ENCODE results near the gene SELENOO. TPM values are rescaled to one million over a fixed set of nuclear protein-coding genes. Genes with fewer than 3 reads are reported as not detected.

Gene SELENOO
- polyA plus RNA-seq, 1 of the 3 experiments (the other 2 are of a cell fraction): 26.7 TPM

- peaks cover 4 to 8% of the 10 kb centered on the region in 2 experiments for H3K36me3 ChIP-seq (replicated peaks in 1 of 2; ENCODE audit: control insufficient read depth in 1 of 2, insufficient read depth in 2 of 2, low read length in 1 of 2)
- H3K4me1 ChIP-seq (ENCODE audit: control insufficient read depth in 1 of 2, insufficient read depth in 2 of 2, low read depth in 1 of 2, low read length in 1 of 2): peaks cover 0 to 17% of the 10 kb centered on the region in 2 experiments; a peak in 1 of 4 replicates
- 87% methylated on average over 9 of the region's 9 CpGs for WGBS (ENCODE audit: low lambda C conversion rate)
- no peak overlapping the region for H3K4me3 ChIP-seq (ENCODE audit: low read depth in 2 of 2, low read length in 1 of 2)
- TF ChIP-seq CHD2 (IDR thresholded peaks at IDR 0.05; ENCODE audit: low read length, partially characterized antibody) (no peak), ZBTB33 (IDR thresholded peaks at IDR 0.05; ENCODE audit: borderline replicate concordance, low read depth) (no peak), FOXJ3 (CRISPR knock-in tag; IDR thresholded peaks at IDR 0.05) (no peak), ELF1 (IDR thresholded peaks at IDR 0.05) (no peak), RAD21 (IDR thresholded peaks at IDR 0.05; ENCODE audit: low read length) (no peak), REST (IDR thresholded peaks at IDR 0.05; ENCODE audit: low read depth, low read length) (no peak), TEAD4 (IDR thresholded peaks at IDR 0.05; ENCODE audit: borderline replicate concordance, insufficient read depth) (no peak), NFIC (IDR thresholded peaks at IDR 0.05; ENCODE audit: borderline replicate concordance) (no peak), USF2 (IDR thresholded peaks at IDR 0.05; ENCODE audit: borderline replicate concordance, low read depth, low read length) (no peak), SMC3 (IDR thresholded peaks at IDR 0.05; ENCODE audit: low read depth, low read length) (no peak), RCOR1 (IDR thresholded peaks at IDR 0.05; ENCODE audit: low read length) (no peak), SIN3A (IDR thresholded peaks at IDR 0.05; ENCODE audit: borderline replicate concordance, low read depth, low read length) (no peak), GATA2 (CRISPR knock-in tag; IDR thresholded peaks at IDR 0.05) (no peak), MEF2A (IDR thresholded peaks at IDR 0.05; ENCODE audit: borderline replicate concordance, low read depth) (no peak), CTCF (IDR thresholded peaks at IDR 0.05) (no peak), FOSL2 (IDR thresholded peaks at IDR 0.05; ENCODE audit: borderline replicate concordance, low read depth) (no peak)
- TF ChIP-seq, protein P1, sequence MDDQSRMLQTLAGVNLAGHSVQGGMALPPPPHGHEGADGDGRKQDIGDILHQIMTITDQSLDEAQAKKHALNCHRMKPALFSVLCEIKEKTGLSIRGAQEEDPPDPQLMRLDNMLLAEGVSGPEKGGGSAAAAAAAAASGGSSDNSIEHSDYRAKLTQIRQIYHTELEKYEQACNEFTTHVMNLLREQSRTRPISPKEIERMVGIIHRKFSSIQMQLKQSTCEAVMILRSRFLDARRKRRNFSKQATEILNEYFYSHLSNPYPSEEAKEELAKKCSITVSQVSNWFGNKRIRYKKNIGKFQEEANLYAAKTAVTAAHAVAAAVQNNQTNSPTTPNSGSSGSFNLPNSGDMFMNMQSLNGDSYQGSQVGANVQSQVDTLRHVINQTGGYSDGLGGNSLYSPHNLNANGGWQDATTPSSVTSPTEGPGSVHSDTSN (IDR thresholded peaks at IDR 0.05): no peak
- DNase-seq: no peak
- H3K27ac ChIP-seq (ENCODE audit: low read depth in 2 of 2, low read length in 1 of 2): no peak overlapping the region
- no peaks in the 10 kb centered on the region for H3K27me3 ChIP-seq (ENCODE audit: insufficient read depth)
- H3K4me2 ChIP-seq: no peak overlapping the region
- H3K79me2 ChIP-seq (ENCODE audit: insufficient read depth): peaks cover 93% of the 10 kb centered on the region
- H4K20me1 ChIP-seq (ENCODE audit: insufficient read depth): peaks cover 59% of the 10 kb centered on the region
- no peaks in the 10 kb centered on the region for H3K9me2 ChIP-seq
- no peak overlapping the region for H3K9ac ChIP-seq
- no peaks in the 10 kb centered on the region for H3K9me3 ChIP-seq
- no peak overlapping the region for H2AFZ ChIP-seq (ENCODE audit: low read depth)
- peaks cover 11% of the 10 kb centered on the region for H3F3A ChIP-seq (replicated peaks; ENCODE audit: insufficient read depth)
- POLR2A ChIA-PET: no interaction called here
- CTCF ChIA-PET: interaction anchor here (0.7 to 3.5 kb wide), 9 partner anchors 11 to 382 kb away, joined by 3 to 15 read pairs (median 4); no protein-coding TSS in a partner anchor
These were observed 37.9 kb downstream of the SELENOO start for GRCh38 chr22:50238755-50239154.
